GM21723 (cell line): Measurements from ENCODE around the gene IFFO2.
"Not testable (repeated sequence)": the region's sequence is repeated elsewhere in the genome, so short reads cannot be mapped to it uniquely, and the experiment has no call there.

Experiments
- ATAC-seq: cut with Tn5 transposase; IDR thresholded peaks from one replicate; pipeline ENCODE4 v1.9.1; 2021; ENCODE audit warnings: mild to moderate bottlenecking, moderate library complexity; ENCODE audit not compliant: unreplicated experiment

The IFFO2 gene

DNA sequence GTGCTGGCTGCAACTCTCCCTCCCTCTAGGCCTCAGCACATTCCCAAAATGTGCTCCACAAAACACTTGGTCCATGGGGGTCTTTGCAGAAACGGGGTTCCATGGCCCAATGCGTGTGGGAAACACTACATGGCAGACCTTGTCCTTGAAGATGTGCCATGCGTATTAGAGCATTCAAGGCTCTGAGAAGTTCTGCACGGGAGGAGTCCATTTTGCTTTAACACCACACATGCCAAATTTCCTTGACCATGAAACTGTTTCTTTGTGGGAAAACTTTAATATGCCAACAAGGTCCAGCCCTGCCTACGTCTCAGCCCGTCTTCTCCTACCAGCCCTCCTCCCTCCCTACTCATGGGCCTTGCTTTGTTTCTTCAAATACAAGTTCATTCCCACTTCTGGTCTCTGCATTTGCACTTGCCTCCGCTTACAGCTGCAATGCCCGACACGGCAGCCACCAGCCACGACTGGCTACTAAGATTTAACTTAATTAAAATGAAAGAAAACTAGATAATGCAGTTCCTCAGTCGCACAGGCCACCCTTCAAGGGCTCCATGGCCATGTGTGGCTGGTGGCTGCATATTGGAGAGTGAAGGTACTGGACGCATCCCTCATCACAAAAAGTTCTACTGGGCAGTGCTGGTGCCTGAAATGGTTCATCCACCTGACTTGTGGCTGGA, 77.8 kb downstream of the IFFO2 start:
- no peak for ATAC-seq

DNA sequence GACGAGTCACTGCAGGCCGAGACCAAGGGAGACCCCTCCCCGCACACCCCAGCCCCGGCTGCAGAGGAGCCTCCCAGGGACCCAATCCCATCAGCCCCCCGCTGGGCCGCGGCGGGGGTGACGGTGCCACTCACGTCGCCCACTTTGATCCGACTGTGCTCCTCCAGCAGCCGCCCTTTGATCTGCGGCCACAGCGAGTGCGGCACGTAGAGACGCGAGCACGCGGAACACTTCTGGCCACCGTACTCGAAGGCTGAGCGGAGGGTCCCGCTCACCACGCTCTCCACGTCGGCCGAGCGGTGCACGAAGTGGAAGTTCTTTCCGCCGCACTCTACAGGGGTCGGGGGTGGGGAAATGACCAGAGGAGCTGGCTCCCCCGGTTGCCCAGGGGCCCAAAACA, 79.2 kb downstream of the IFFO2 start:
- ATAC-seq, result no peak

DNA sequence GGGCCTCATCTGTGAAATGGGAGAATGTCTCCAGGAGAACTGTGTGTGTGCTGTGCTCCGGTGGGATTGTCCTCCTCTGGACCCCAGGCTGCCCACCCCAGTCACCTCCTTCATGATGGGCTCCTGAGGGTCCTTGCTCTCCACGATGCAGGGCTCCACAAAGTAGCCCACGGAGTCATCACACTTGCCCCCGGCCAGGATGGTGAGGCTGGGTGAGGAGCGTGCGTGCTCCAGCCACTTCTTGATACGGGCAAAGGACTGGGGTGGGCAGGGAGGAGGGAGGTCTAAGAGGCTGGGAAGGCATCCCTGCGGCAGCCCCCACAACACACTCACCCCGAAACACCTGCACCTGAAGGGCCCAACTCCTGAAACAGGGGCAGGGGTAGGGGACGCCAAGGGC, 80.3 kb downstream of the IFFO2 start:
- no peak for ATAC-seq

DNA sequence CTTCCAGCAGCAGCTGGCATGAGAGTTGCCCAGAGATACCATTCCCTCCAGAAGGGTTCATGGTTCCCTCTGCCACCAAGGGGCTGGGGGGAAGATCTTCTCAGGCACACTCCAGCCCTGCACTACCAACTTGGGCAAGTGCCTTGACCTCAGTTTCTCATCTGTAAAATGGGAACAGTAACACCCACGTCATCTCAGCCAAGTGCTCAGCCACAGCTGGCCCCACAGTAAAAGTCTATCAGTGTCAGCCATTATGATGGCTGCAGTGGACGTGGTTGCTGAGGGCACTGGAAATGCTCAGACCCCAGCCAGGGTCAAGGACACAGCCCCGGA, 80.7 kb downstream of the IFFO2 start:
- no peak for ATAC-seq

DNA sequence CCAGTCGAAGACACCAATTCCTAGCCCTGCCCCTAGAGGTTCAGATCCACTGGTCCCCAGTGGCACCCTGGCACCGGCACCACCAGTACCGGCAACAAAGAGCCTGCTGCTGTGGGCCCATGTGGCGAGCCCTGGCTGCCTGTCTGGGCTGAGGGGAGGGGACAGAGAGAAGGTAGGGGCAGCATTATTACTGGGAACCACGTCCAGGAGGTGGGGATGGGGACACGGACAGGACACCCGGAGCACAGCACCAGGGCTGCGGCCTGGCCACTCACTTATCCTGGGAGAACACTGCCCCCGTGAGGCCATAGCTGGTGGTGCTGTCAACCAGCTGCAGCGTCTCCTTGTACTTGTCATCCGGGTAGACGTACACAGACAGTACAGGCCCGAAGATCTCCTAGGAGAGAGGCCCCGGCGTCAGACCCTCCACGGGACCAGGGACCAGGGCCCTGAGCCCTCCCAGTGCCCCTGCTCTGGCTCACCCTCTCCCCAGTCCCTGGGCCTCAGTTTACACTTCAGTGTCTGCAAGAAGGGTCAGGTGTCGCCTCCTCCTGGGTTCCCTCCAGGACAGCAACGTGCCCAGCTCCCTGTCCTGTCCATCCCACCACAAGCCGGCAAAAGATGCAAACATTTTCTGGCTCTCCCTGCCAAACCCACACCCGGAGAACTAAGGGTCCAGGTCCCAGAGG, 81.2 kb downstream of the IFFO2 start:
- no peak for ATAC-seq

DNA sequence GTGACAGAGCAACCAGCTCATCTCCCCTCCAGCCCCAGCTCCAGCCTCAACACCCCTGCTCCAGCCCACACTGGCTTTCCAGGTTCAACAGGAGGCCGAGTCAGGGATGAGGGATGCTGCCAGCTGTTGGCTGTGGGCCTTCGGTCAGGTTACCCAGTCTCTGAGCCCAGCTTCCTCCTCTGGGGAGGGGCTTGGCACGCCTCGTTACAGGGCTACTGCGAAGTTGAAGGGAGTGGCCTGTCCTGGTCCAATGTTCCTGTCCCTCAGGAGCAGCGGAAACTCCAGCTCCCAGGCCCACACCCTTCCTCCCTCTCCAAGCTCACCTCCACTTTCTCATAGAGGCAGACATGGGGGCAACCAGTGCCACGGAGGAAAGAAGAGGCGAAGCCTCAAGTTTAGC, 81.9 kb downstream of the IFFO2 start:
- ATAC-seq, result no peak

DNA sequence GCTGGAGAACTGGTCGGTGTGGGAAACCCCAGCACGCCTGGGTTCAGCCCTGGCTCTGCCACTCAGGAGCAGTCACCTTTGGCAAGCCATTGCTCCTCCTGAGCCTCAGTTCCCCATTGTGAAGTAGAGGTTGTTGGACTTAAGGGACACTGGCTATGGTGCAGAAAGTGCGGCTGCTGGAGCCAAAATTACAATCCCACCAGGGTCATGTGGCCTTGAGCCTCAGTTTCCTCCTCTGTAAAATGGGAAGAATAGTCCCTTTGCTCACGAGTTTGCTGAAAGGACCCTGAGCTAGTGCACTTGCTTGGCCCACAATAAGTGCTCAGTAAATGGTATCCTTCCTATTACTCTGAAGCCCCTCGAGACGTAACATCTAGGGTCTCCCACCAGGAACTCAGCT, 82.4 kb downstream of the IFFO2 start:
- ATAC-seq, result no peak

DNA sequence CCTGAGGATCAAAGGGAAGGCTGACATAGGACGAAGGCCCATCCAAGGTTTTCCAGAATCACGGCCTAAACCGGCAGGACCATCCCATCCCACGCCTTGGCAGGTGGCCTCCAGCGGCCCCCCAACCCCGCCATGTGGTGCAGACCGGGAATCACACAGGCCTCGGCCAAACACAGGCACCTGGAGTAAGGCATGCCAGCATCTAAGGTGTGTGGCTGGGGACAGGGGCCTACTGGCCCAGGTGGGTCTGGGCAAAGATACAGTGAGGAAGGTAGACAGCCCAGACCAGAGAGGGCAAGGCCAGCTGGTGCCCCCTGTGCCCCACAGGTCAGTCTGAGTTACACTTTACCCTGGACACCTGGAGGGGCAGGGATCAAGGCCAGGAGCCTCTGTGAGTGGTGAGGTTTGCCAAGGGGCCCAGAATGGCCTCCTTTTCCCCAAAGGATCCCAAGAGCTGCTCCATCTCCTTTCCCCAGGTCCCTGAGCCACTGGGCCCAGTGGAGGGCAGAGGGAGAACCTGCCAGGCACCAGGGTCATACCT, 84.3 kb downstream of the IFFO2 start:
- ATAC-seq, result no peak

DNA sequence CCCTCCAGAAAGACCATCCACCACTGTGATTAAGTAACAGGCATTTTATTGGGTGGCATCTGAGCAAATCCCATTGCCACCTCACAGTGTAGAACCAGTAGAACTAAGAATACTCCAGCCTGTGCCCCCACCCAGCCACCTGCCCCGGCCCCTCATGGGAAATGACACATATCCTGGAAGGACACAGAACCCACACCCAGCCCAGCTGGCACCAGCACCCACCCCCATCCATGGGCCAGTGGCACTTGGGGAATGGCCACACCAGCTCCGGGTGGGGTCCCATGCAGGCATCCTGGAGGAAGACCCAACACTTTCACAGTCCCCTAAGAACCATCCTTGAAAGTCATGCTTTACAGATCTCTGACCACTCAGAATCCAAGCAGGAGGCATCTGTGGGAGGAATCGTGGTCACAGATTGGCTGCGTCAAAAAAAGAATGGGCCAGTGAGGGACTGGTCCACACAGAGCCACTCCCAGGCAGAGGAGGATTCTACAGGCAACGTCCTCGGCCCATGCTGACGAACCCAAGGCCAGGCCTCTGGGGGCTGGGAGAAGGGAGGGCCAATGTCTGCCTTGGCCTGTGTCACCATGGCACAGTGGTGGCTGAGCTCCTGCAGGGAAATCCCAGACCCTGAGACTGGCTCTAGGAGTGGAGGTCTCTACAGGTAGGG, 84.9 kb downstream of the IFFO2 start:
- no peak for ATAC-seq

DNA sequence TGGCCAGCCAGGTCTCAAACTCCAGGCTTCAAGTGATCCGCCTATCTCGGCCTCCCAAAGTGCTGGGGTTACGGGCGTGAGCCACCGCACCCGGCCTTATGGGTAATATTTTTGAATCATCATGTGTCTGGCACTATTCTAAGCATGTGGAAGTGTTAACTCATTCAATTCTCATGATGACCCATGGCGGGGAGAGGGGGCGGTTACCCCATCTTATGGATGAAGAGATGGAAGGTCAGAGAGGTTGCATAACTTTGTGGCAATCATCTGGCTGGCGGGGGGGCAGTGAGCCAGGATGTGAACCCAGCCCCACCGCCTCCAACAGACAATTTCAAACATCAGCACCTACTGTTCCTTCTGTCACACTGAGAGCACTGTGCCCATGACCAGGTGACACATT, 85.5 kb downstream of the IFFO2 start:
- ATAC-seq, result no peak

DNA sequence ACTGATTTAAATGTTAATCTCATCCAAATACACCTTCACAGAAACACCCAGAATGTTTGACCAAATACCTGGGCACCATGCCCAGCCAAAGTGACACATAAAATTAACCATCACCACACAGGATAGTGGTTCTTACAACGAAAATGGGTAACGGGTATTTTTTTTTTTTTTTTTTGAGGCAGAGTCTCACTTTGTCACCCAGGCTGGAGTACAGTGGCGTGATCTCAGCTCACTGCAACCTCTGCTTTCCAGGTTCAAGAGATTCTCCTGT, 85.9 kb downstream of the IFFO2 start:
- ATAC-seq, result not testable (repeated sequence)

DNA sequence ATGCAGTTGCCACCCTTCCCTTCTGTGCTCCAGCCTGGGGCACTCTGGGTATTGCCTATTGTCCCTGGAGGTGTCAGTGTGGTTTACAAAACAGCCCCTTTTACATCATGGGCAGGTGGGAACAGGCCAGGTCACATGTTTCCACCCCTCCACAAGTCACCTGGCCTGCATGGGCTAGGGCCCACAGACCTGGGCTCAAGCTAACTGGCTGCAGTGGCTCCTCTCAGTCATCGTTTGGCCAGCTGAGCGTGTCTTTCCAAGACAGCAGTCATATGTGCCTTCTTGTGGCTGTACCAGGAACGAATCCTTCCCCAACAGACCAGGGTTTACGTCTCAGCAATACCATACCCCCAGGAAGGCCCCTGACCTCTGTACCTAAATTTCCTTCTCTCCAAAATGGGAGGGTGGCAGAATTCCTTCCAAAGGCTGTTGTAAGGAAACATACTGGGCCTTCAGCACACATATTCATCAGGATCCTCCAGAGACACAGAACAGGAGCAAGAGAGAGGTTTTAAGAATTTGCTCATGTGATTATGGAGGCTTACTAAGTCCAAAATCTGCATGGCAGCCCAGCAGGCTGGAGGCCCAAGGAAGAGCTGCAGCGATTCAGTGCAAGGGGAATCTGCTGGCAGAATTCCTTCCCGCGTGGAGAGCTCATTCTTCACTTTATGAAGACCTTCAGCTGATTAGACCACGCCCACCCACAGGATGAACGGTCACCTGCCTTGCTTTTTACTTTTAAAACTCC, 86.5 kb downstream of the IFFO2 start:
- ATAC-seq, result no peak

DNA sequence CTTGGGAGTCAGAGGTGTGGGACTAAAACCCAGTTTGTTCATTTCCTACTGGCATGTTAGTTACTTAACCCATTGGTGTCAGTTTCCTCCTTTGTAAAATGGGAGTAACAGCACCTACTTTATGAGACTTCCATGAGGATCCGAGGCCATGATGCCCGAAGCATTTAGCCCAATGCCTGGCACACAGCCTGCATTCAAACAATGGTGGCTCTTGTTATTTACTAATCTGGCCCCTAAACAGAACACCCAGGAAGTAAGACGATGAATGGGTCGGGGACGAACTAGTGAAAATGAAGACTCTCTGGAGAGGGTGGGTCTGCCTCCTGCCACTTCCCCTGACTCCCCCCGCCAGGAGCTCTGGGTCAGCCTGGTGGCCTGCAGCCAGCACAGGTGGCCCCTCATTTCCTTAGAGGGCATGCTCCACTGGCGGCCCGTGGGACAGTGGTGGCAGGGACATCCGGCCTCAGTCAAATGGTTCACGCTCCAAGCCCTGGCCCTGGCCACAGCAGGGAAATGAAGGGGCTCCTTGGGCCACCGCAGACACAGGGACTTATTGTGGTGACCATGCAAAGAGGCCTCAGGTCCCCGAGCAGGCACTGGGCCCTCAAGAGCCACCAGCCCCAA, 87.6 kb downstream of the IFFO2 start:
- no peak for ATAC-seq

DNA sequence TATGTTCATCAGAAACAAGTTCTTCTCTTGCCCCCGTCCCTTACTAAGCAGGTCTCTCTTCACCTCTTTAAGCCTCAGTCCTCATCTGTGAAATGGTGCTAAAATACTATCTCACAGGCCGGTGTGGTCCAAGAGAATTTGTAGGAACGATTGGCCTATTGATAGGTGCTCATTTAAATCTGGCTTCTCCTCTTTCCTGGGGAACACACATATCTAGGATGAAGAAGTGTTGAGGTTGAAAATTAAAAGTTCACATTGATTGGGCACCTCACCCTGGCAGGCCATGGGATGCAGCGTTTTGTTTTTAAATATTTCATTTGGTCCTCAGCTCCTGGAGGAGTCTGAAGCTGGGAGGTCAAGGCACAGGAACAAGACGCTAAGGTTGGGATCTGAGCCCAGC, 88.1 kb downstream of the IFFO2 start:
- no peak for ATAC-seq

DNA sequence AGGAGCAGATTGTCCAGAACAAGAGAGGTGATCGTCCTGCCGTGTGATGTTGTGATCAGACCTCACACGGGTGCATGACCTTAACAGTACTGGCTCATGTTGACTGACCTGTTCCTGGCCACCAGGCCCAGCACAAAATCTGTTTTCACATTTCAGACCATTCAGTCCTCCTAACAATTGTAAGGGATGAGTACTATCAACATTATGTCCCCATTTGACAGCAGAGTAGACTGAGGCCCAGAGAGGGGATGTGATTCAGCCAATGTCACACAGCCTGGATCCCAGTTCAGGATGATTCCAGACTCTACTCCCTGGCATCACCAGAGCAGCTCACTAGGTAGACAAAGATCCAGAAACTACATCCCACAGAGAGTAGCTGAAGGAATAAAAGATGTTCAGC, 89.6 kb downstream of the IFFO2 start:
- no peak for ATAC-seq

DNA sequence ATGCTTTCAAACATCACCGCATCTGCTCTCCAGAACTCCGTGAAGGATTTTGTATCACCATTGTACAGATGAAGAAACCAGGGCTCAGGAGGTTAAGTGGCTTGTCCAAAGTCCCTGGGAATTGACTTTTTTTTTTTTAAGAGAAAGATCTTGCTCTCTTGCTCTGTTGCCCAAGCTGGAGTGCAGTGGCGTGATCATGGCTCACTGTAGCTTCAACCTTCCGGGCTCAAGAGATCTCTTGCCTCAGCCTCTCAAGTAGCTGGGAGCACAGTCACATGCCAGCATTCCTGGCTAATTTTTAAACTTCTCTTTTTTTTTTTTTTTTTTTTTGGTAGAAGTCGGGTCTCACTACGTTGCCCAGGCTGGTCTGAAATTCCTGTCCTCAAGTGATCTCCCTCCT, 90.2 kb downstream of the IFFO2 start:
- no peak for ATAC-seq

DNA sequence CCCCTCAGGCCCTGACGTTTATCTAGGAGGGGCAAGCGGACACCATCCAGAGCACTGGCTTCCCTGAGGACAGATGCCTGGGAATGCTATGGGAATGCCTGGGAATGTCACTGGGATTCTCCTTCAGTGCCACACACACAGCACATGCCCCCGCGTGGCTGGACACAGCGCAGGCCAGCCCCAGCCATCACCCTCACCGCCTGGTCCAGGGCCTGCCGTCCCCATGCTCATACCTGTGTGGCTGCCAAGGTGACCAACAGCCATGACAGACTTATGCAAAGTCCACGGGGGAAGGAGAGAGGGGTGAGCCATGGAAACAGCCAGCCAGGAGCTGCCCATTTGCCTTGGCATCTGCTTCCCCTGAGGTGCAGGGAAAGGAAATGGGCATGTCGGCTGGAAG, 91.3 kb downstream of the IFFO2 start:
- ATAC-seq, result no peak

DNA sequence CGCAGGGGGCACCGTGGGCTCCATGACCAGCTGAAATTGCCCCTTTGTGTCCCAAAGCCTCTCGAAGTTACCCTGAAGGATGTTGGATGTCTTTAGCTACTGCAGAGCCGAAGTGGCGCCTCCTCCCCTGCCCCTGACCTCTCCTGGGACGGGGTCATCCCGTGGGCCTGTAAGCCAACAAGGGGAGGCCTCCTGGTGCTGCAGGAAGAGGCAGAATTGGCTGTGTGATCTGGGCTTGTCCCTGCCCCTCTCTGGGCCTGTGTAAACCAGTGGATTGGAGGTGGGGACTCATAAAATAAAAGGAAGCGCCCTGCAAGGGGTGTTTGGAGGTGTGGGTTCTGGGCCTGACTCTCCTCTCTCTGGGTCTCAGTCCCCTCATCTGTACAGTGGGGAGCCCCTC, 94.9 kb downstream of the IFFO2 start:
- no peak for ATAC-seq

DNA sequence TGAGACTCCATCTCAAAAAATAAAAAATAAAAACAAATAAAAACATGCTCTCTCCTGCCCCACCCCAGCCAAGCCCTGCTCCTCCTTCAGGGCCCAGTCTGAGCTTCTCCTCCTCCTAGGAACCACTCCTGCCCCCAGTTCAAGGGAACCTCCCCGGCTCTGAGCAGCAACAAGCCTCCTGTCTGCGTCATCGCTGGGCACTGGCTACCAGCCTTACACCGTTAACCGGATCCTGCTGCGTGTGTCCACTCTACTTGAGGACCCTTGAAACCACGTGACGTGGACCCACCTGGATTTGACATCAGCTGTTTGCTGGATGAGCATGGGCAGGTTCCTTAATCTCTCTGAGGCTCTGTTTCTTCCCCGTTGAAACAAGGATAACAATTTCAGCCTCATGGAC, 95.4 kb downstream of the IFFO2 start:
- ATAC-seq, result no peak

DNA sequence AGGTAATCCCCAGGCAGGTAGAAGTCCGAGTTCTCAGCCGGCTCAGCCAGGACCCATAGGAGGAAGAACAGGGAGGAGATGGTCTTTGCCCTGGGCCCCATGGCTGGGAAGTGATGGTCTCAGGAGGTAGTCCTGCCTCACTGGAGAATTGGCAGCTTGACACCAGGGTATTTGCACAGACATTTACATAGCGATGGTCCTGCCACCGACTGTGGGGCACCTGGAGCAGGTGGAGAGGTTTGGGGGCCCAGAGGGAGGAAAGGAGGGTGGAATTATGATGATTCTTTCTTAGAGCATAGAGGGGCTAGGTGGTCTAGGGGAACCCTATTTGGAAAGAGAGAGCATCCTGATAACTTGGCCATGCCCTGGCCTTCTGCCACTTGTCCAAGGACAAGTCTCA, 96.9 kb downstream of the IFFO2 start, which contains the start of gene TAS1R2:
Gene TAS1R2, minus strand, starts transcription at position 101 of the 400 bp plus-strand sequence. Its CDS starts 0 bp downstream, at position 101.
- ATAC-seq, result no peak

DNA sequence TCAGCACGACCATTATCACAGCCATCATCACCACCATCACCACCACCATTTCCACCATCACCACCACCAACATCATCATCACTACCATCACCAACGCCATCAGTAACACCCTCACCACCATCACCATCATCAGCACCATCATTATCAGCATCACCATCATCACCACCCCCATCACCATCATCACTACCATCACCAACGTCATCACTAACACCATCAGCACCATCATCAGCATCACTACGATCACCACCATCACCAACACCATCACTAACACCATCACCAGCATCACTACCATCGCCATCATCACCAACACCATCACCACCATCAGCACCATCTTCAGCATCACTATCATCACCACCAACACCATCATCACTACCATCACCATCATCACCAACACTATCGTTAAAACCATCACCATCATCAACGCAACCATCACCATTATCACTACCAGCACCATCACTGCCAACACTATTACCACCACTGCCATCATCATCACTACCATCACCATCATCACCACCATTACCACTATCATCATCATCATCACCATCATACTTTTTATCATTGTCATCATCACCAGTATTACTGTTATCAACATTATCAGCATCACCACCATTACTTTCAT, 98.3 kb downstream of the IFFO2 start:
- no peak for ATAC-seq
